Stomach (tissue), 4 donors: ENCODE data around the gene RHCG.

ENCODE experiments used
- POLR2AphosphoS5 ChIP-seq, 3 donors: sonication (generic); formaldehyde crosslinking; IDR thresholded peaks; one replicate each; pipeline ENCODE4 v1.6.1; 2016; ENCODE audit warnings: antibody characterized with exemption in 3 of 3
- TF ChIP-seq, protein P1 (sequence below), 7 experiments: fragments of 450-650 bp in 4 of 7; fragments of 200-600 bp in 3 of 7; sonication (generic) in 3 of 7; IDR thresholded peaks; one replicate each; pipeline ENCODE4 v1.5.1; 2016 to 2019; ENCODE audit warnings: antibody characterized with exemption in 7 of 7, control low read depth in 2 of 7, mild to moderate bottlenecking in 1 of 7

DNA sequence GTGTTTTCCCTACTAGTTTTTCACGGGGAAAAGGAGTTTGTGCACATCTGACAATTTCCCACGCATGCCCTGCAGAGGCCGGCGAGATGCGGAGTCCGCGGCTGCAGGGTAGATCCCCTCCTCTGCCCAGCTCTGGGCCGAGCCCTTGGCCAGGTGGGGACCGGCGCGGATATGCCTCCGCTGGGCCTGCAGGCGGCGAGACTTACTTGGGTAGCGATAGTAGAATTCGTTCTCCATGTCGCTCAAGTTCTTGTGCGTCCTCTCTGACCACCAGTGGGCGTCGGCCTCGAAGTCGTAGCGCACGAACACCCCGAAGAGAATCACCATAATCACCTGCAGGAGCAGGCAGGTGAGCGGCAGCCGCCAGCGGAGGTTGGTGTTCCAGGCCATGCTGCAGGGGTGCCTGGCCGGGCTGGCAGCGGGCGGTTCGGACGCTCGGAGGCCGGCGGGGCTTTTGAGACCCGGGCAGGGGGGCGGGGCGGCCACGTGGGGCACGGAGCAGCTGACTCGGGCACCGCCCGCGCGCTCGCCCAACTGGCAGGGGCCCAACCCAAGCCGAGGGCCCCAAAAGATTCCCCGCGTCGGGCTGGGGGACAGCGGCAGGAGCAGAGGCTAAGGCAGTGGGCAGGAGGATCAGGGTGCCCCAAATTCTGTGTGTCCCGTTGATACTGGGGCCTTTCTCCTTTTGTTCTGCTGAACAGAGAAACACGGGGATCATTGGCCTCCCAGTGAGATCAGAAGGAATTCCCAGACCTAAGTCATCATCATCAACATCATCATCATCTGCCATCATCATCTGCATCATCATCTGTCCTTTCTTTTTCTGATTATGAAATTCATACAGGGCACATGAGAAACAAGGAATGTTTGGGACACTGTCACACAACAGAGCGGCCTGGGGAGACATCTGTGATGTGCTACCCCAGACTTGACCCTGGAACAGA, at the start of gene RHCG:
- no peak for TF ChIP-seq POLR2AphosphoS5 (IDR thresholded peaks at IDR 0.05)
- TF ChIP-seq, protein P1, sequence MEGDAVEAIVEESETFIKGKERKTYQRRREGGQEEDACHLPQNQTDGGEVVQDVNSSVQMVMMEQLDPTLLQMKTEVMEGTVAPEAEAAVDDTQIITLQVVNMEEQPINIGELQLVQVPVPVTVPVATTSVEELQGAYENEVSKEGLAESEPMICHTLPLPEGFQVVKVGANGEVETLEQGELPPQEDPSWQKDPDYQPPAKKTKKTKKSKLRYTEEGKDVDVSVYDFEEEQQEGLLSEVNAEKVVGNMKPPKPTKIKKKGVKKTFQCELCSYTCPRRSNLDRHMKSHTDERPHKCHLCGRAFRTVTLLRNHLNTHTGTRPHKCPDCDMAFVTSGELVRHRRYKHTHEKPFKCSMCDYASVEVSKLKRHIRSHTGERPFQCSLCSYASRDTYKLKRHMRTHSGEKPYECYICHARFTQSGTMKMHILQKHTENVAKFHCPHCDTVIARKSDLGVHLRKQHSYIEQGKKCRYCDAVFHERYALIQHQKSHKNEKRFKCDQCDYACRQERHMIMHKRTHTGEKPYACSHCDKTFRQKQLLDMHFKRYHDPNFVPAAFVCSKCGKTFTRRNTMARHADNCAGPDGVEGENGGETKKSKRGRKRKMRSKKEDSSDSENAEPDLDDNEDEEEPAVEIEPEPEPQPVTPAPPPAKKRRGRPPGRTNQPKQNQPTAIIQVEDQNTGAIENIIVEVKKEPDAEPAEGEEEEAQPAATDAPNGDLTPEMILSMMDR (IDR thresholded peaks at IDR 0.05), result no peak
